ENCODE results near the gene SLC9A1.

DNA sequence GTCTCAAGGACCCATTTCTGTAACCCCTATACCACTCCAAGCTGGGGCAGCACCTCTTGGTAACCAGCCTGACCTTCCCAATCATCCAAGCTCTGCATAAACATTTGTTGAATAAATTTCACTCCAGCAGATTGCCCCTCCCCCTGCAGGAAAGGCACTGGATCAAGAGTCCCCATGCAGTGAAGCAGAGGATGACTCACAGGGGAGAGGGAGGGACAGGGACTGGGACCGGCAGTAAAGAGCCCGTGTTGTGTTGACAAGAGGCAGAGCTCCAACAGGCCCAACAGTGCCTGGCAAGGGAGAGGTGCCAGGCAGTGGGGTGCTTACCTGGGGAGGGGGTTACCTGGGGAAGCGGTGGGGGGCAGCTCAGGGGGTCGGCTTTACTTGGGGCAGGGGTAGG, 32.3 kb downstream of the SLC9A1 start:
- no peak for TF ChIP-seq EZH2 (IDR thresholded peaks at IDR 0.05; ENCODE audit: low read length, unreplicated experiment)
- TF ChIP-seq, protein P1, sequence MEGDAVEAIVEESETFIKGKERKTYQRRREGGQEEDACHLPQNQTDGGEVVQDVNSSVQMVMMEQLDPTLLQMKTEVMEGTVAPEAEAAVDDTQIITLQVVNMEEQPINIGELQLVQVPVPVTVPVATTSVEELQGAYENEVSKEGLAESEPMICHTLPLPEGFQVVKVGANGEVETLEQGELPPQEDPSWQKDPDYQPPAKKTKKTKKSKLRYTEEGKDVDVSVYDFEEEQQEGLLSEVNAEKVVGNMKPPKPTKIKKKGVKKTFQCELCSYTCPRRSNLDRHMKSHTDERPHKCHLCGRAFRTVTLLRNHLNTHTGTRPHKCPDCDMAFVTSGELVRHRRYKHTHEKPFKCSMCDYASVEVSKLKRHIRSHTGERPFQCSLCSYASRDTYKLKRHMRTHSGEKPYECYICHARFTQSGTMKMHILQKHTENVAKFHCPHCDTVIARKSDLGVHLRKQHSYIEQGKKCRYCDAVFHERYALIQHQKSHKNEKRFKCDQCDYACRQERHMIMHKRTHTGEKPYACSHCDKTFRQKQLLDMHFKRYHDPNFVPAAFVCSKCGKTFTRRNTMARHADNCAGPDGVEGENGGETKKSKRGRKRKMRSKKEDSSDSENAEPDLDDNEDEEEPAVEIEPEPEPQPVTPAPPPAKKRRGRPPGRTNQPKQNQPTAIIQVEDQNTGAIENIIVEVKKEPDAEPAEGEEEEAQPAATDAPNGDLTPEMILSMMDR (conservative IDR thresholded peaks at IDR 0.05; ENCODE audit: low read depth, low read length) = no peak
- no peak for TF ChIP-seq EZH2phosphoT487 (IDR thresholded peaks at IDR 0.05; ENCODE audit: borderline replicate concordance, low read length)

Measured in PC-3 (cell line).